Stomach (tissue), 4 donors: ENCODE results near the gene ESM1.

Experiments
- CTCF ChIP-seq, 7 experiments: fragments of 450-650 bp in 4 of 7; fragments of 200-600 bp in 3 of 7; sonication (generic) in 3 of 7; IDR thresholded peaks; one replicate each; pipeline ENCODE4 v1.5.1; 2016 to 2019; ENCODE audit warnings: antibody characterized with exemption in 7 of 7, control low read depth in 2 of 7, mild to moderate bottlenecking in 1 of 7
- EP300 ChIP-seq: sonication (generic); formaldehyde crosslinking; IDR thresholded peaks from one replicate; pipeline ENCODE4 v1.6.1; 2017; ENCODE audit warnings: antibody characterized with exemption
- POLR2A ChIP-seq, 4 donors: fragments of 450-650 bp; IDR thresholded peaks; one replicate each; pipeline ENCODE4 v1.6.1; 2016; ENCODE audit warnings: antibody characterized with exemption in 4 of 4, control low read depth in 2 of 4, mild to moderate bottlenecking in 1 of 4, moderate library complexity in 1 of 4
- POLR2AphosphoS5 ChIP-seq, 3 donors: sonication (generic); formaldehyde crosslinking; IDR thresholded peaks; one replicate each; pipeline ENCODE4 v1.6.1; 2016; ENCODE audit warnings: antibody characterized with exemption in 3 of 3

GRCh38 chr5:54990841-54991258, 5.5 kb upstream of the ESM1 start:
- TF ChIP-seq CTCF (IDR thresholded peaks at IDR 0.05), result no peak
- TF ChIP-seq POLR2A (IDR thresholded peaks at IDR 0.05), result no peak
- TF ChIP-seq POLR2AphosphoS5 (IDR thresholded peaks at IDR 0.05), result no peak
- TF ChIP-seq EP300, result no peak
